ENCODE measurements around the gene TNNI3K.
"Not testable (repeated sequence)": the region's sequence is repeated elsewhere in the genome, so short reads cannot be mapped to it uniquely, and the experiment has no call there.

TNNI3K gene

GRCh38 chr1:74235153-74235552 lies at the start of gene TNNI3K:
TNNI3K (plus strand) TSS chr1:74235387; CDS start chr1:74235452, 65 bp downstream.
- in situ Hi-C loops (cut with MboI; ENCODE audit: low pct_unique_long_range_greater_than_20kb, low sequenced_read_pairs): no loop called here
- DNase-seq: no peak

GRCh38 chr1:74193908-74194307 lies 41.3 kb upstream of the TNNI3K start:
- DNase-seq: no peak
- in situ Hi-C loops (cut with MboI; ENCODE audit: low pct_unique_long_range_greater_than_20kb, low sequenced_read_pairs): no loop called here

GRCh38 chr1:74195339-74195738 lies 39.8 kb upstream of the TNNI3K start:
- no peak for DNase-seq
- in situ Hi-C loops (cut with MboI; ENCODE audit: low pct_unique_long_range_greater_than_20kb, low sequenced_read_pairs): no loop called here

- DNase-seq: no peak
- in situ Hi-C loops (cut with MboI; ENCODE audit: low pct_unique_long_range_greater_than_20kb, low sequenced_read_pairs): no loop called here
These were observed 37.9 kb upstream of the TNNI3K start for GRCh38 chr1:74197255-74197654.

- DNase-seq: peak; percentile 98
- in situ Hi-C loops (cut with MboI; ENCODE audit: low pct_unique_long_range_greater_than_20kb, low sequenced_read_pairs): no loop called here
These were observed 37.3 kb upstream of the TNNI3K start, which contains the start of the genes FPGT and LRRIQ3 for GRCh38 chr1:74197657-74198552. FPGT (plus strand) TSS chr1:74198242; CDS start chr1:74198279, 37 bp downstream. LRRIQ3 (minus strand) TSS chr1:74198176; CDS start chr1:74183684, 14,492 bp downstream.

GRCh38 chr1:74199504-74199903 lies 35.7 kb upstream of the TNNI3K start:
- DNase-seq: peak; percentile 58
- in situ Hi-C loops (cut with MboI; ENCODE audit: low pct_unique_long_range_greater_than_20kb, low sequenced_read_pairs): no loop called here

GRCh38 chr1:74205266-74205665 lies 29.9 kb upstream of the TNNI3K start:
- in situ Hi-C loops (cut with MboI; ENCODE audit: low pct_unique_long_range_greater_than_20kb, low sequenced_read_pairs): no loop called here

GRCh38 chr1:74215229-74215628 lies 20.0 kb upstream of the TNNI3K start:
- in situ Hi-C loops (cut with MboI; ENCODE audit: low pct_unique_long_range_greater_than_20kb, low sequenced_read_pairs): no loop called here
- DNase-seq: no peak

More at GRCh38 chr1:74205266-74205665, 29.9 kb upstream of the TNNI3K start:
- DNase-seq: no peak

- in situ Hi-C loops (cut with MboI; ENCODE audit: low pct_unique_long_range_greater_than_20kb, low sequenced_read_pairs): no loop called here
- DNase-seq: no peak
These were observed 12.5 kb upstream of the TNNI3K start for GRCh38 chr1:74222701-74223100.

- in situ Hi-C loops (cut with MboI; ENCODE audit: low pct_unique_long_range_greater_than_20kb, low sequenced_read_pairs): no loop called here
- DNase-seq: no peak
These were observed 11.7 kb upstream of the TNNI3K start for GRCh38 chr1:74223453-74223852.

- DNase-seq: no peak
- in situ Hi-C loops (cut with MboI; ENCODE audit: low pct_unique_long_range_greater_than_20kb, low sequenced_read_pairs): no loop called here
These were observed 1.3 kb downstream of the TNNI3K start for GRCh38 chr1:74236440-74236839.

- no peak for DNase-seq
These were observed 1.8 kb downstream of the TNNI3K start for GRCh38 chr1:74237035-74237434.

GRCh38 chr1:74237787-74238186 lies 2.6 kb downstream of the TNNI3K start:
- DNase-seq: no peak
- in situ Hi-C loops (cut with MboI; ENCODE audit: low pct_unique_long_range_greater_than_20kb, low sequenced_read_pairs): no loop called here

More at GRCh38 chr1:74237035-74237434, 1.8 kb downstream of the TNNI3K start:
- in situ Hi-C loops (cut with MboI; ENCODE audit: low pct_unique_long_range_greater_than_20kb, low sequenced_read_pairs): no loop called here

- in situ Hi-C loops (cut with MboI; ENCODE audit: low pct_unique_long_range_greater_than_20kb, low sequenced_read_pairs): no loop called here
- no peak for DNase-seq
These were observed 10.1 kb downstream of the TNNI3K start for GRCh38 chr1:74245168-74245772.

- in situ Hi-C loops (cut with MboI; ENCODE audit: low pct_unique_long_range_greater_than_20kb, low sequenced_read_pairs): no loop called here
These were observed 11.1 kb downstream of the TNNI3K start for GRCh38 chr1:74246315-74246714.

GRCh38 chr1:74247881-74248528 lies 12.8 kb downstream of the TNNI3K start:
- DNase-seq: no peak
- in situ Hi-C loops (cut with MboI; ENCODE audit: low pct_unique_long_range_greater_than_20kb, low sequenced_read_pairs): no loop called here

More at GRCh38 chr1:74246315-74246714, 11.1 kb downstream of the TNNI3K start:
- DNase-seq: no peak

GRCh38 chr1:74253243-74253824 lies 18.1 kb downstream of the TNNI3K start:
- in situ Hi-C loops (cut with MboI; ENCODE audit: low pct_unique_long_range_greater_than_20kb, low sequenced_read_pairs): not testable (repeated sequence)

GRCh38 chr1:74266001-74266400 lies 30.8 kb downstream of the TNNI3K start:
- in situ Hi-C loops (cut with MboI; ENCODE audit: low pct_unique_long_range_greater_than_20kb, low sequenced_read_pairs): no loop called here

More at GRCh38 chr1:74253243-74253824, 18.1 kb downstream of the TNNI3K start:
- DNase-seq: not testable (repeated sequence)

GRCh38 chr1:74271503-74271902 lies 36.3 kb downstream of the TNNI3K start:
- in situ Hi-C loops (cut with MboI; ENCODE audit: low pct_unique_long_range_greater_than_20kb, low sequenced_read_pairs): no loop called here
- no peak for DNase-seq

More at GRCh38 chr1:74266001-74266400, 30.8 kb downstream of the TNNI3K start:
- DNase-seq: no peak
